Aorta (tissue), 5 donors: ENCODE results near the gene OR51V1. TPM values are rescaled to one million over a fixed set of nuclear protein-coding genes. Genes with fewer than 3 reads are reported as not detected.
A peak's percentile ranks its signal among the peaks of the same experiment; 100 is the strongest.

Source experiments
- ATAC-seq: fragments of 200-7000 bp; cut with Tn5 transposase; one replicate; pipeline ENCODE4 v1.9.1; 2022; ENCODE audit warnings: moderate library complexity; ENCODE audit not compliant: low FRiP score
- DNase-seq, 2 donors: peaks; one replicate each; pipeline ENCODE4 v3.0.0-alpha.2; 2020
- H3K27ac ChIP-seq, 2 donors: one replicate each; pipeline ENCODE4 v1.5.1; 2013; ENCODE audit warnings: low read length in 2 of 2, mild to moderate bottlenecking in 2 of 2, moderate library complexity in 2 of 2, control low read depth in 1 of 2, inconsistent platforms in 1 of 2, low read depth in 1 of 2
- H3K27me3 ChIP-seq, 2 donors: one replicate each; pipeline ENCODE4 v1.6.1; 2013; ENCODE audit warnings: control low read depth in 1 of 2, low read length in 1 of 2, mild to moderate bottlenecking in 1 of 2, moderate library complexity in 1 of 2; ENCODE audit not compliant: insufficient read depth in 2 of 2, control insufficient read depth in 1 of 2
- H3K36me3 ChIP-seq, 2 donors: one replicate each; pipeline ENCODE4 v1.6.1; 2013; ENCODE audit warnings: control low read depth in 1 of 2, low read length in 1 of 2, mild to moderate bottlenecking in 1 of 2; ENCODE audit not compliant: insufficient read depth in 2 of 2, control insufficient read depth in 1 of 2
- H3K4me1 ChIP-seq, 2 donors: one replicate each; pipeline ENCODE4 v1.6.1; 2013; ENCODE audit warnings: low read length in 2 of 2, control low read depth in 1 of 2, mild to moderate bottlenecking in 1 of 2, moderate library complexity in 1 of 2; ENCODE audit not compliant: insufficient read depth in 2 of 2, control insufficient read depth in 1 of 2
- H3K4me3 ChIP-seq, 2 donors: one replicate each; pipeline ENCODE4 v1.5.1; 2013; ENCODE audit warnings: low read length in 2 of 2, control low read depth in 1 of 2, mild to moderate bottlenecking in 1 of 2
- H3K9me3 ChIP-seq: one replicate; pipeline ENCODE4 v1.6.1; 2013; ENCODE audit warnings: mild to moderate bottlenecking, low read length; ENCODE audit not compliant: control insufficient read depth
- WGBS, 2 donors: extraction: QIAGEN DNeasy Blood & Tissue Kit; methylation state at CpG; one replicate each; pipeline ENCODE4 v1.1.7; 2013; 5-methylcytosine and 5-hydroxymethylcytosine counted together
- intact Hi-C, 2 donors: fragments of 100-400 bp; cut with DNase I; formaldehyde crosslinking; loops; one replicate each; pipeline versions ENCODE4 v1.14.2 to v1.15.0; 2022
- polyA plus RNA-seq, 2 donors: library from polyadenylated mRNA; stranded (reverse); fragments of 200-250 nt; gene quantifications; one replicate each; pipeline ENCODE4 v1.2.3, GENCODE V29; 2013
- total RNA-seq, 2 donors: library from RNA; stranded (reverse); fragmentation: NEBNext Ultra II Directional; extraction: Animal tissue kit (Norgen Biotek cat#: 25700); gene quantifications; one replicate each; pipeline ENCODE4 v1.2.1, GENCODE V29; 2021
- donor health status: healthy with polysubstance abuse.
- donor health status: Bipolar disorder and iron deficiency.
- donor health status: DM: no; HTN: no; CAD: no.
- donor health status: DM: no; HTN: no; CAD: no.
- donor health status: DM: yes; HTN: yes; CAD: no.

OR51V1 gene
- total and polyA plus RNA-seq, 4 donors = not detected

DNA sequence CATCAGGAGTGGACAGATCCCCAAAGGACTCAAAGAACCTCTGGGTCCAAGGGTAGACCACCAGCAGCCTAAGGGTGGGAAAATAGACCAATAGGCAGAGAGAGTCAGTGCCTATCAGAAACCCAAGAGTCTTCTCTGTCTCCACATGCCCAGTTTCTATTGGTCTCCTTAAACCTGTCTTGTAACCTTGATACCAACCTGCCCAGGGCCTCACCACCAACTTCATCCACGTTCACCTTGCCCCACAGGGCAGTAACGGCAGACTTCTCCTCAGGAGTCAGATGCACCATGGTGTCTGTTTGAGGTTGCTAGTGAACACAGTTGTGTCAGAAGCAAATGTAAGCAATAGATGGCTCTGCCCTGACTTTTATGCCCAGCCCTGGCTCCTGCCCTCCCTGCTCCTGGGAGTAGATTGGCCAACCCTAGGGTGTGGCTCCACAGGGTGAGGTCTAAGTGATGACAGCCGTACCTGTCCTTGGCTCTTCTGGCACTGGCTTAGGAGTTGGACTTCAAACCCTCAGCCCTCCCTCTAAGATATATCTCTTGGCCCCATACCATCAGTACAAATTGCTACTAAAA, 26.3 kb upstream of the OR51V1 start, which contains the start of gene HBB:
TSS of gene HBB (minus strand) at position 340 of the 579 bp plus-strand sequence. CDS start at position 290, 50 bp downstream.
- Histone ChIP-seq H3K4me3 (no peak within 1 kb of the TSS), H3K27me3 (no peaks in the 10 kb centered on the region), H3K36me3 (no peaks in the 10 kb centered on the region), H3K4me1 (no peaks in the 10 kb centered on the region), H3K9me3 (no peaks in the 10 kb centered on the region), H3K27ac (no peak within 1 kb of the TSS)
- intact Hi-C loops = no loop called here
- ATAC-seq (peak; percentile 54), DNase-seq (no peak)
- WGBS, 2 donors = 78 to 89% methylated on average over 3 of the region's 3 CpGs

DNA sequence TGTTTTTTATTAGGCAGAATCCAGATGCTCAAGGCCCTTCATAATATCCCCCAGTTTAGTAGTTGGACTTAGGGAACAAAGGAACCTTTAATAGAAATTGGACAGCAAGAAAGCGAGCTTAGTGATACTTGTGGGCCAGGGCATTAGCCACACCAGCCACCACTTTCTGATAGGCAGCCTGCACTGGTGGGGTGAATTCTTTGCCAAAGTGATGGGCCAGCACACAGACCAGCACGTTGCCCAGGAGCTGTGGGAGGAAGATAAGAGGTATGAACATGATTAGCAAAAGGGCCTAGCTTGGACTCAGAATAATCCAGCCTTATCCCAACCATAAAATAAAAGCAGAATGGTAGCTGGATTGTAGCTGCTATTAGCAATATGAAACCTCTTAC, 25.0 kb upstream of the OR51V1 start:
- no peaks in the 10 kb centered on the region for H3K9me3 ChIP-seq
- no peak overlapping the region for H3K27ac ChIP-seq
- intact Hi-C loops = no loop called here
- H3K4me1 ChIP-seq = no peaks in the 10 kb centered on the region
- 58 to 77% methylated on average over 2 of the region's 2 CpGs for WGBS, 2 donors
- ATAC-seq (no peak), DNase-seq (no peak)
- no peak overlapping the region for H3K4me3 ChIP-seq
- H3K27me3 ChIP-seq = no peaks in the 10 kb centered on the region
- no peaks in the 10 kb centered on the region for H3K36me3 ChIP-seq

DNA sequence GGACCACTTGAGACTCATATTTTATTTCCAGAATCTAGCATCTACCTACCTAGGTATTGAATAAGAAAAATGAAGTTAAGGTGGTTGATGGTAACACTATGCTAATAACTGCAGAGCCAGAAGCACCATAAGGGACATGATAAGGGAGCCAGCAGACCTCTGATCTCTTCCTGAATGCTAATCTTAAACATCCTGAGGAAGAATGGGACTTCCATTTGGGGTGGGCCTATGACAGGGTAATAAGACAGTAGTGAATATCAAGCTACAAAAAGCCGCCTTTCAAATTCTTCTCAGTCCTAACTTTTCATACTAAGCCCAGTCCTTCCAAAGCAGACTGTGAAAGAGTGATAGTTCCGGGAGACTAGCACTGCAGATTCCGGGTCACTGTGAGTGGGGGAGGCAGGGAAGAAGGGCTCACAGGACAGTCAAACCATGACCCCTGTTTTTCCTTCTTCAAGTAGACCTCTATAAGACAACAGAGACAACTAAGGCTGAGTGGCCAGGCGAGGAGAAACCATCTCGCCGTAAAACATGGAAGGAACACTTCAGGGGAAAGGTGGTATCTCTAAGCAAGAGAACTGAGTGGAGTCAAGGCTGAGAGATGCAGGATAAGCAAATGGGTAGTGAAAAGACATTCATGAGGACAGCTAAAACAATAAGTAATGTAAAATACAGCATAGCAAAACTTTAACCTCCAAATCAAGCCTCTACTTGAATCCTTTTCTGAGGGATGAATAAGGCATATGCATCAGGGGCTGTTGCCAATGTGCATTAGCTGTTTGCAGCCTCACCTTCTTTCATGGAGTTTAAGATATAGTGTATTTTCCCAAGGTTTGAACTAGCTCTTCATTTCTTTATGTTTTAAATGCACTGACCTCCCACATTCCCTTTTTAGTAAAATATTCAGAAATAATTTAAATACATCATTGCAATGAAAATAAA, 24.3 kb upstream of the OR51V1 start:
- no peaks in the 10 kb centered on the region for H3K36me3 ChIP-seq
- no peaks in the 10 kb centered on the region for H3K4me1 ChIP-seq
- 69 to 79% methylated on average over 6 of the region's 6 CpGs for WGBS, 2 donors
- no peaks in the 10 kb centered on the region for H3K27me3 ChIP-seq
- no peak overlapping the region for H3K4me3 ChIP-seq
- no peak overlapping the region for H3K27ac ChIP-seq
- no peak for ATAC-seq
- DNase-seq = no peak
- H3K9me3 ChIP-seq = no peaks in the 10 kb centered on the region
- intact Hi-C loops = no loop called here

GRCh38 chr11:5223686-5224085, 23.2 kb upstream of the OR51V1 start:
- H3K36me3 ChIP-seq = no peaks in the 10 kb centered on the region
- no peak overlapping the region for H3K4me3 ChIP-seq
- ATAC-seq (no peak), DNase-seq (no peak)
- 49 to 53% methylated on average over 1 of the region's 1 CpG for WGBS, 2 donors
- no peak overlapping the region for H3K27ac ChIP-seq
- H3K27me3 ChIP-seq = no peaks in the 10 kb centered on the region
- H3K9me3 ChIP-seq = no peaks in the 10 kb centered on the region
- intact Hi-C loops = no loop called here
- H3K4me1 ChIP-seq = no peaks in the 10 kb centered on the region

DNA sequence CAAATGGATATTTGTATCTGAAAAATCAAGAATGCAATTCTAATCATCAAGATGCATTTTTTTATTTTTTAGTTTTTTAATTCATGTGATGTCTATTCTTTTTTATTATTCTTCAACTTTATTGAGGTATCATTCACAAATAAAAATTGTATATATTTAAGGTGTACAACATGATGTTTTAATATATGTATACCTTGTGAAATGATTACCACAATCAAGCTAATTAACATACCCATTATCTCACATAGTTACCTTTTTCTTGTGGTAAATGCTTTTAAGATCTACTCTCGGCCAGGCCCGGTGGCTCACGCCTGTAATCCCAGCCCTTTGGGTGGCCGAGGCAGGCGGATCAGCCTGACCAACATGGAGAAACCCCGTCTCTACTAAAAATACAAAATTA, 22.7 kb upstream of the OR51V1 start:
- Histone ChIP-seq H3K4me3 (no peak overlapping the region), H3K27ac (no peak overlapping the region), H3K4me1 (no peaks in the 10 kb centered on the region), H3K36me3 (no peaks in the 10 kb centered on the region), H3K27me3 (no peaks in the 10 kb centered on the region), H3K9me3 (no peaks in the 10 kb centered on the region)
- ATAC-seq (no peak), DNase-seq (no peak)
- 86 to 94% methylated on average over 6 of the region's 6 CpGs for WGBS, 2 donors
- intact Hi-C loops = no loop called here

GRCh38 chr11:5210376-5210885, 9.9 kb upstream of the OR51V1 start:
- Histone ChIP-seq H3K9me3 (no peaks in the 10 kb centered on the region), H3K36me3 (no peaks in the 10 kb centered on the region), H3K27me3 (peaks cover 0 to 2% of the 10 kb centered on the region in 2 donors), H3K4me1 (no peaks in the 10 kb centered on the region), H3K4me3 (no peak overlapping the region), H3K27ac (no peak overlapping the region)
- WGBS, 2 donors = 65 to 67% methylated on average over 7 of the region's 7 CpGs
- ATAC-seq = no peak
- intact Hi-C loops = no loop called here
- no peak for DNase-seq

- Histone ChIP-seq H3K4me1 (no peaks in the 10 kb centered on the region), H3K27me3 (no peaks in the 10 kb centered on the region), H3K4me3 (no peak overlapping the region), H3K9me3 (no peaks in the 10 kb centered on the region), H3K27ac (no peak overlapping the region), H3K36me3 (no peaks in the 10 kb centered on the region)
- DNase-seq (no peak), ATAC-seq (peak; percentile 50)
- intact Hi-C loops = loop anchor here in 1 of 2 donors (2.0 kb wide), 1 partner anchor 176 kb away; no protein-coding TSS in a partner anchor
- WGBS, 2 donors = 18 to 40% methylated on average over 1 of the region's 1 CpG
These were observed 4.3 kb upstream of the OR51V1 start for GRCh38 chr11:5204787-5205186.

- Histone ChIP-seq H3K4me1 (no peaks in the 10 kb centered on the region), H3K27me3 (no peaks in the 10 kb centered on the region), H3K27ac (no peak overlapping the region), H3K9me3 (no peaks in the 10 kb centered on the region), H3K36me3 (no peaks in the 10 kb centered on the region), H3K4me3 (no peak overlapping the region)
- ATAC-seq (no peak), DNase-seq (no peak)
- WGBS, 2 donors = 71 to 73% methylated on average over 2 of the region's 2 CpGs
- intact Hi-C loops = no loop called here
These were observed 2.9 kb upstream of the OR51V1 start for GRCh38 chr11:5203366-5203765.
